ENCODE measurements around the gene DDX10.

The DDX10 gene

GRCh38 chr11:108708173-108708572, 43.3 kb downstream of the DDX10 start:
- H3K9me3 ChIP-seq (ENCODE audit: control insufficient read depth in 5 of 5, low read length in 5 of 5): peaks cover 8 to 23% (median 17%) of the 10 kb centered on the region in 5 donors
- peaks cover 34 to 56% (median 51%) of the 10 kb centered on the region in 5 donors for H3K36me3 ChIP-seq (ENCODE audit: control insufficient read depth in 5 of 5, insufficient read depth in 5 of 5, low read length in 5 of 5)
- H3K27me3 ChIP-seq (ENCODE audit: control insufficient read depth in 5 of 5, insufficient read depth in 4 of 5, low read length in 5 of 5): no peaks in the 10 kb centered on the region
- no peak overlapping the region for H3K27ac ChIP-seq (ENCODE audit: low read depth, low read length)
- H3K4me1 ChIP-seq (ENCODE audit: control insufficient read depth in 5 of 5, insufficient read depth in 5 of 5, low read length in 5 of 5): no peaks in the 10 kb centered on the region
- H3K9ac ChIP-seq (ENCODE audit: low read length in 5 of 5): no peak overlapping the region
- no peak overlapping the region for H3K4me3 ChIP-seq (ENCODE audit: low read depth in 1 of 5, low read length in 5 of 5)

- Histone ChIP-seq H3K9me3 (ENCODE audit: control insufficient read depth in 5 of 5, low read length in 5 of 5) (peaks cover 8 to 23% (median 17%) of the 10 kb centered on the region in 5 donors), H3K27me3 (ENCODE audit: control insufficient read depth in 5 of 5, insufficient read depth in 4 of 5, low read length in 5 of 5) (no peaks in the 10 kb centered on the region), H3K27ac (ENCODE audit: low read depth, low read length) (no peak overlapping the region), H3K9ac (ENCODE audit: low read length in 5 of 5) (no peak overlapping the region), H3K36me3 (ENCODE audit: control insufficient read depth in 5 of 5, insufficient read depth in 5 of 5, low read length in 5 of 5) (peaks cover 25 to 49% (median 45%) of the 10 kb centered on the region in 5 donors), H3K4me1 (ENCODE audit: control insufficient read depth in 5 of 5, insufficient read depth in 5 of 5, low read length in 5 of 5) (no peaks in the 10 kb centered on the region), H3K4me3 (ENCODE audit: low read depth in 1 of 5, low read length in 5 of 5) (no peak overlapping the region)
Measured at GRCh38 chr11:108709741-108710140, 44.9 kb downstream of the DDX10 start.

DNA sequence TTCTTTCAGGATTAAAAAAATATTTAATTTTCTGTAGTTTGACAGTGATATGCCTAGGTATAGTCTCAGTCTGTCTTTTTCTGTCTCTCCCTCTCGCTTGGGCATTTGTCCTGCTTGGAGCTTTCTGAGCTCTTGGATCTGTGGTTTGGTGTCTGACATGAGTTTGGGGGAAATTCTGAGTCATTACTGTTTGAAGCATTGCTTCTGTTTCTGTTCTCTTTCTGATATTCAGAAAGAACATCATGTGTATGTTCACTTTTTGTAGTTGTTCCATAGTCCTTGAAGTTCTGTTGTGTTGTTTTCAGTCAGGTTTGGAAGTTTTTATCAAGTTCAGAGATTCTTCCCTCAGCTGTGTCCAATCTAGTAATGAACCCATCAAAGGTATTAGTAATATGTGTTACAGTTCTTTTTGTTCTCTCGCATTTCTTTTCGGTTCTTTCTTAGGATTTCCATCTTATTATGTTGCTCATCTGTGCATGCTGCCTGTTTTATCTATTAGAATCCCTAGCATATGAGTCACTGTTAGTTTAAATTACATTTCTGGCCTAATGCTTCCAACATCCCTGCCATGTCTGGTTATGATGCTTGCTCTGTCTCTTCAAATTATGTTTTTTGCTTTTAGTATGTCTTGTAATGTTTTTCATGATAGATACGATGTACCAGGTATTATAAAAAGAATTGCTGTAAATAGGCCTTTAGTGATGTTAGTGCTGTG, 48.4 kb downstream of the DDX10 start:
- H3K4me1 ChIP-seq (ENCODE audit: control insufficient read depth in 5 of 5, insufficient read depth in 5 of 5, low read length in 5 of 5): no peaks in the 10 kb centered on the region
- no peaks in the 10 kb centered on the region for H3K27me3 ChIP-seq (ENCODE audit: control insufficient read depth in 5 of 5, insufficient read depth in 4 of 5, low read length in 5 of 5)
- peaks cover 5 to 19% (median 14%) of the 10 kb centered on the region in 5 donors for H3K9me3 ChIP-seq (ENCODE audit: control insufficient read depth in 5 of 5, low read length in 5 of 5)
- no peak overlapping the region for H3K27ac ChIP-seq (ENCODE audit: low read depth, low read length)
- peaks cover 16 to 38% (median 26%) of the 10 kb centered on the region in 5 donors for H3K36me3 ChIP-seq (ENCODE audit: control insufficient read depth in 5 of 5, insufficient read depth in 5 of 5, low read length in 5 of 5)
- H3K4me3 ChIP-seq (ENCODE audit: low read depth in 1 of 5, low read length in 5 of 5): no peak overlapping the region
- H3K9ac ChIP-seq (ENCODE audit: low read length in 5 of 5): no peak overlapping the region

DNA sequence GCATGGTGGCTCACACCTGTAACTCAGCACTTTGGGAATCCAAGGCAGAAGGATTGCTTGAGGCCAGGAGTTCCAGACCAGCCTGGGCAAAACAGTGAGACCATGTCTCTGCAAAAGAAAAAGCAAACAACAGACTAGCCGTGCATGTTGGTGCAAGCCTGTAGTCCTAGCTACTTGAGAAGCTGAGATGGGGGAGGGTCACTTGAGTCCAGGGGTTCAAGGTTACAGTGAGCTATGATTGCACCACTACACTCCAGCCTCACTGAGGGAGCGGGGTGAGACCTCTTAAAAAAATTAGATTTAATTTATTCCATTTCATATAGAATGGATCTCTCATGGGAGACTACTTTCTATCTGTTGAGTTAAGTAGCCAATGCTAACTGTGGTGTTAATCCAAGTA, 50.4 kb downstream of the DDX10 start:
- Histone ChIP-seq H3K4me1 (ENCODE audit: control insufficient read depth in 5 of 5, insufficient read depth in 5 of 5, low read length in 5 of 5) (no peaks in the 10 kb centered on the region), H3K4me3 (ENCODE audit: low read depth in 1 of 5, low read length in 5 of 5) (no peak overlapping the region), H3K9me3 (ENCODE audit: control insufficient read depth in 5 of 5, low read length in 5 of 5) (peaks cover 2 to 7% (median 6%) of the 10 kb centered on the region in 5 donors), H3K27me3 (ENCODE audit: control insufficient read depth in 5 of 5, insufficient read depth in 4 of 5, low read length in 5 of 5) (no peaks in the 10 kb centered on the region), H3K9ac (ENCODE audit: low read length in 5 of 5) (no peak overlapping the region), H3K36me3 (ENCODE audit: control insufficient read depth in 5 of 5, insufficient read depth in 5 of 5, low read length in 5 of 5) (peaks cover 8 to 26% (median 14%) of the 10 kb centered on the region in 5 donors), H3K27ac (ENCODE audit: low read depth, low read length) (no peak overlapping the region)

GRCh38 chr11:108718466-108718865, 53.6 kb downstream of the DDX10 start:
- no peaks in the 10 kb centered on the region for H3K4me1 ChIP-seq (ENCODE audit: control insufficient read depth in 5 of 5, insufficient read depth in 5 of 5, low read length in 5 of 5)
- H3K36me3 ChIP-seq (ENCODE audit: control insufficient read depth in 5 of 5, insufficient read depth in 5 of 5, low read length in 5 of 5): peaks cover 9 to 20% (median 19%) of the 10 kb centered on the region in 5 donors
- H3K27me3 ChIP-seq (ENCODE audit: control insufficient read depth in 5 of 5, insufficient read depth in 4 of 5, low read length in 5 of 5): no peaks in the 10 kb centered on the region
- no peak overlapping the region for H3K27ac ChIP-seq (ENCODE audit: low read depth, low read length)
- H3K9ac ChIP-seq (ENCODE audit: low read length in 5 of 5): no peak overlapping the region
- H3K9me3 ChIP-seq (ENCODE audit: control insufficient read depth in 5 of 5, low read length in 5 of 5): no peaks in the 10 kb centered on the region
- H3K4me3 ChIP-seq (ENCODE audit: low read depth in 1 of 5, low read length in 5 of 5): no peak overlapping the region

DNA sequence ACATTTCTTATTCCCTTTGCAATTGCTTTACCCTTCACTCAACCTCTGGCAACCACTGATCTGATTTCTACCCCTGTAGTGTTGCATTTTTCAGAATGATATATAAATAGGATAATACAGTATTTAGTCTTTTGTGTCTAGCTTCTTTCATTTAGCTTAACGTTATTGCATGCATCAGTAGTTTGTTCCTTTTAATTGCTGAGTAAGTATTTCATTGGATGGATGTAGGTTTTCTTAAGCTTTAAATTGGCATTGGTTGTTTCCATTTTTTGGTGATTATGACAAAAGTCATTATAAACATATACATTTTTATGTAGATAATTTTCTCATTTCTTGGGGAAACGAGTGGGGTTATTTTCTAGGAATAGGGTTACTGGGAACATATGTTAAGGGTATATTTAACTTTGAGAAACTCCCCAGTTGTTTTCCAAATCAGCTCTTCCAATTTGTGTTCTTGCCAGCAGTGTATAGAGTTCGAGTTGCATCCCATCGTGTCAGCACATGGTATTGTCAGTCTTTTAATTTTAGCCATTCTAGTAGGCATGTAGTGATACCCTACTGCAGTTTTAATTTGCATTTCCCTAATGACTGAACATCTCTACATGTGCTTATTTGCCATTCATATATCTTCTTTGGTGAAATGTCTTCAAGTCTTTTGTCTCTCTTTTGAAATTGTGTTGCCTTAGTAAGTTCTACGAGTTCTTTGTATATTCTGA, 60.3 kb downstream of the DDX10 start:
- peaks cover 8 to 39% (median 11%) of the 10 kb centered on the region in 5 donors for H3K36me3 ChIP-seq (ENCODE audit: control insufficient read depth in 5 of 5, insufficient read depth in 5 of 5, low read length in 5 of 5)
- H3K4me3 ChIP-seq (ENCODE audit: low read depth in 1 of 5, low read length in 5 of 5): no peak overlapping the region
- H3K27me3 ChIP-seq (ENCODE audit: control insufficient read depth in 5 of 5, insufficient read depth in 4 of 5, low read length in 5 of 5): no peaks in the 10 kb centered on the region
- no peak overlapping the region for H3K9ac ChIP-seq (ENCODE audit: low read length in 5 of 5)
- H3K9me3 ChIP-seq (ENCODE audit: control insufficient read depth in 5 of 5, low read length in 5 of 5): peaks cover 0 to 4% (median 0%) of the 10 kb centered on the region in 5 donors
- no peak overlapping the region for H3K27ac ChIP-seq (ENCODE audit: low read depth, low read length)
- H3K4me1 ChIP-seq (ENCODE audit: control insufficient read depth in 5 of 5, insufficient read depth in 5 of 5, low read length in 5 of 5): no peaks in the 10 kb centered on the region

GRCh38 chr11:108726077-108726800, 61.4 kb downstream of the DDX10 start:
- Histone ChIP-seq H3K27ac (ENCODE audit: low read depth, low read length) (no peak overlapping the region), H3K9ac (ENCODE audit: low read length in 5 of 5) (no peak overlapping the region), H3K4me3 (ENCODE audit: low read depth in 1 of 5, low read length in 5 of 5) (no peak overlapping the region), H3K36me3 (ENCODE audit: control insufficient read depth in 5 of 5, insufficient read depth in 5 of 5, low read length in 5 of 5) (peaks cover 8 to 36% (median 11%) of the 10 kb centered on the region in 5 donors), H3K4me1 (ENCODE audit: control insufficient read depth in 5 of 5, insufficient read depth in 5 of 5, low read length in 5 of 5) (no peaks in the 10 kb centered on the region), H3K27me3 (ENCODE audit: control insufficient read depth in 5 of 5, insufficient read depth in 4 of 5, low read length in 5 of 5) (no peaks in the 10 kb centered on the region), H3K9me3 (ENCODE audit: control insufficient read depth in 5 of 5, low read length in 5 of 5) (peaks cover 0 to 4% (median 0%) of the 10 kb centered on the region in 5 donors)

GRCh38 chr11:108727665-108728064, 62.8 kb downstream of the DDX10 start:
- Histone ChIP-seq H3K9ac (ENCODE audit: low read length in 5 of 5) (no peak overlapping the region), H3K36me3 (ENCODE audit: control insufficient read depth in 5 of 5, insufficient read depth in 5 of 5, low read length in 5 of 5) (peaks cover 6 to 27% (median 8%) of the 10 kb centered on the region in 5 donors), H3K27me3 (ENCODE audit: control insufficient read depth in 5 of 5, insufficient read depth in 4 of 5, low read length in 5 of 5) (no peaks in the 10 kb centered on the region), H3K4me3 (ENCODE audit: low read depth in 1 of 5, low read length in 5 of 5) (no peak overlapping the region), H3K4me1 (ENCODE audit: control insufficient read depth in 5 of 5, insufficient read depth in 5 of 5, low read length in 5 of 5) (no peaks in the 10 kb centered on the region), H3K27ac (ENCODE audit: low read depth, low read length) (no peak overlapping the region), H3K9me3 (ENCODE audit: control insufficient read depth in 5 of 5, low read length in 5 of 5) (peaks cover 0 to 4% (median 0%) of the 10 kb centered on the region in 5 donors)

- Histone ChIP-seq H3K27ac (ENCODE audit: low read depth, low read length) (no peak overlapping the region), H3K9ac (ENCODE audit: low read length in 5 of 5) (no peak overlapping the region), H3K9me3 (ENCODE audit: control insufficient read depth in 5 of 5, low read length in 5 of 5) (peaks cover 0 to 4% (median 0%) of the 10 kb centered on the region in 5 donors), H3K4me3 (ENCODE audit: low read depth in 1 of 5, low read length in 5 of 5) (no peak overlapping the region), H3K36me3 (ENCODE audit: control insufficient read depth in 5 of 5, insufficient read depth in 5 of 5, low read length in 5 of 5) (peaks cover 0 to 12% (median 0%) of the 10 kb centered on the region in 5 donors), H3K4me1 (ENCODE audit: control insufficient read depth in 5 of 5, insufficient read depth in 5 of 5, low read length in 5 of 5) (peaks cover 0 to 6% (median 2%) of the 10 kb centered on the region in 5 donors), H3K27me3 (ENCODE audit: control insufficient read depth in 5 of 5, insufficient read depth in 4 of 5, low read length in 5 of 5) (no peaks in the 10 kb centered on the region)
Measured at GRCh38 chr11:108729227-108729871, 64.5 kb downstream of the DDX10 start.

All from subcutaneous abdominal adipose tissue (tissue), 5 donors.